ENCODE measurements around the gene FAM180B.

DNA sequence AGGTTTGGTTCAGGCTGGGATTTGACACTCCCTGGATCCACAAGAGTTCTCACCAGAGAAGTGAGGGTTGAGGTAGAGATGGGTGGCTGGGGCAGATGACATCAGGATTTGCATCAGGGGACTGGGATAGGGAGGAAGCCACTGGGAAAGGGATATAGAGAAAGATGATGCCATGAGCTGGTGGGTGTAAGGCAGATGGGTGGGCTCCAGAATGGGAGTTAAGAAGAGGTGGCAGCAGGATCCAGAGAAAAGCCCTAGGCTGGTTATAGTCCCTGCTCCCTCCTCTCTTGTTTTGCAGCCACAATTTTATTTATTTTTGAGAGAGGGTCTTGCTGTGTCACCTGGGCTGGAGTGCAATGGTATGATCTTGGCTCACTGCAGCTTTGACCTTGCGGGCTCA, 9.5 kb downstream of the FAM180B start:
- TF ChIP-seq, protein P1, sequence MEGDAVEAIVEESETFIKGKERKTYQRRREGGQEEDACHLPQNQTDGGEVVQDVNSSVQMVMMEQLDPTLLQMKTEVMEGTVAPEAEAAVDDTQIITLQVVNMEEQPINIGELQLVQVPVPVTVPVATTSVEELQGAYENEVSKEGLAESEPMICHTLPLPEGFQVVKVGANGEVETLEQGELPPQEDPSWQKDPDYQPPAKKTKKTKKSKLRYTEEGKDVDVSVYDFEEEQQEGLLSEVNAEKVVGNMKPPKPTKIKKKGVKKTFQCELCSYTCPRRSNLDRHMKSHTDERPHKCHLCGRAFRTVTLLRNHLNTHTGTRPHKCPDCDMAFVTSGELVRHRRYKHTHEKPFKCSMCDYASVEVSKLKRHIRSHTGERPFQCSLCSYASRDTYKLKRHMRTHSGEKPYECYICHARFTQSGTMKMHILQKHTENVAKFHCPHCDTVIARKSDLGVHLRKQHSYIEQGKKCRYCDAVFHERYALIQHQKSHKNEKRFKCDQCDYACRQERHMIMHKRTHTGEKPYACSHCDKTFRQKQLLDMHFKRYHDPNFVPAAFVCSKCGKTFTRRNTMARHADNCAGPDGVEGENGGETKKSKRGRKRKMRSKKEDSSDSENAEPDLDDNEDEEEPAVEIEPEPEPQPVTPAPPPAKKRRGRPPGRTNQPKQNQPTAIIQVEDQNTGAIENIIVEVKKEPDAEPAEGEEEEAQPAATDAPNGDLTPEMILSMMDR (IDR thresholded peaks at IDR 0.05; ENCODE audit: low read length), result no peak
- TF ChIP-seq EZH2 (IDR thresholded peaks at IDR 0.05; ENCODE audit: borderline replicate concordance, low read length), result no peak
